Activated CD4-positive, alpha-beta T cell treated with anti-CD3 and anti-CD28 coated beads for 1 hour (primary cell): ENCODE data around the gene PTPRT.

Experiments used
- DNase-seq: peaks from one replicate; pipeline ENCODE4 v3.0.0-alpha.2; 2020

Gene PTPRT

GRCh38 chr20:43017241-43018030 lies 172.3 kb downstream of the PTPRT start:
- no peak for DNase-seq

- DNase-seq, result no peak
These were observed 173.4 kb downstream of the PTPRT start for GRCh38 chr20:43016257-43016656.

GRCh38 chr20:43015566-43015965 lies 174.1 kb downstream of the PTPRT start:
- no peak for DNase-seq

GRCh38 chr20:43014206-43014605 lies 175.5 kb downstream of the PTPRT start:
- no peak for DNase-seq

- DNase-seq, result no peak
These were observed 178.2 kb downstream of the PTPRT start for GRCh38 chr20:43011491-43011890.

- no peak for DNase-seq
These were observed 180.2 kb downstream of the PTPRT start for GRCh38 chr20:43009532-43009931.

- DNase-seq, result no peak
These were observed 182.2 kb downstream of the PTPRT start for GRCh38 chr20:43007525-43007924.

- DNase-seq, result no peak
These were observed 182.9 kb downstream of the PTPRT start for GRCh38 chr20:43006651-43007375.

GRCh38 chr20:43003318-43003944 lies 186.3 kb downstream of the PTPRT start:
- DNase-seq, result no peak

GRCh38 chr20:42996141-42996540 lies 193.6 kb downstream of the PTPRT start:
- DNase-seq, result no peak

- no peak for DNase-seq
These were observed 201.4 kb downstream of the PTPRT start for GRCh38 chr20:42988319-42988718.

- no peak for DNase-seq
These were observed 202.2 kb downstream of the PTPRT start for GRCh38 chr20:42987376-42988114.

- no peak for DNase-seq
These were observed 203.4 kb downstream of the PTPRT start for GRCh38 chr20:42986143-42986773.

- no peak for DNase-seq
These were observed 204.1 kb downstream of the PTPRT start for GRCh38 chr20:42985628-42986027.

- DNase-seq, result no peak
These were observed 207.5 kb downstream of the PTPRT start for GRCh38 chr20:42982218-42982617.

- DNase-seq, result no peak
These were observed 208.5 kb downstream of the PTPRT start for GRCh38 chr20:42981253-42981652.

GRCh38 chr20:42979720-42980119 lies 210.0 kb downstream of the PTPRT start:
- DNase-seq, result no peak

- no peak for DNase-seq
These were observed 211.3 kb downstream of the PTPRT start for GRCh38 chr20:42978184-42978974.

GRCh38 chr20:42975974-42976373 lies 213.7 kb downstream of the PTPRT start:
- DNase-seq, result no peak

GRCh38 chr20:42974347-42974746 lies 215.4 kb downstream of the PTPRT start:
- DNase-seq, result no peak

GRCh38 chr20:42972591-42972990 lies 217.1 kb downstream of the PTPRT start:
- DNase-seq, result no peak

- DNase-seq, result no peak
These were observed 221.0 kb downstream of the PTPRT start for GRCh38 chr20:42968746-42969145.
